ENCODE results near the gene GXYLT1. TPM values are rescaled to one million over a fixed set of nuclear protein-coding genes. Genes with fewer than 3 reads are reported as not detected.

Gene GXYLT1
- total RNA-seq, 2 donors from 2014 or later: 8.5 to 9.3 TPM

- intact Hi-C loops (cut with DNase I, micrococcal nuclease): no loop called here
- no peak for ATAC-seq
- no peak for DNase-seq
These were observed 11.6 kb upstream of the GXYLT1 start for GRCh38 chr12:42156232-42156631.

- ATAC-seq (no peak), DNase-seq (no peak)
- intact Hi-C loops (cut with DNase I, micrococcal nuclease): loop anchor here in 1 of 2 donors (5.0 kb wide), 1 partner anchor 182 kb away; the partner anchor contains the start of genes PPHLN1 and ZCRB1
These were observed 1.0 kb upstream of the GXYLT1 start for GRCh38 chr12:42145552-42146215.

- no peak for ATAC-seq
- DNase-seq: no peak
- intact Hi-C loops (cut with DNase I, micrococcal nuclease): loop anchor here in 1 of 2 donors (5.0 kb wide), 1 partner anchor 182 kb away; the partner anchor contains the start of genes PPHLN1 and ZCRB1
These were observed 499 bp upstream of the GXYLT1 start for GRCh38 chr12:42145197-42145549.

GRCh38 chr12:42144158-42144407 lies 591 bp downstream of the GXYLT1 start:
- intact Hi-C loops (cut with DNase I, micrococcal nuclease): no loop called here
- DNase-seq (no peak), ATAC-seq (no peak)

GRCh38 chr12:42143452-42144157 lies 1.1 kb downstream of the GXYLT1 start:
- no peak for DNase-seq
- no peak for ATAC-seq
- intact Hi-C loops (cut with DNase I, micrococcal nuclease): no loop called here

- DNase-seq (no peak), ATAC-seq (no peak)
- intact Hi-C loops (cut with DNase I, micrococcal nuclease): no loop called here
These were observed 2.6 kb downstream of the GXYLT1 start for GRCh38 chr12:42141981-42142606.

GRCh38 chr12:42140901-42141300 lies 3.8 kb downstream of the GXYLT1 start:
- intact Hi-C loops (cut with DNase I, micrococcal nuclease): no loop called here
- no peak for DNase-seq
- ATAC-seq: no peak

- DNase-seq: no peak
- no peak for ATAC-seq
- intact Hi-C loops (cut with DNase I, micrococcal nuclease): no loop called here
These were observed 9.3 kb downstream of the GXYLT1 start for GRCh38 chr12:42135259-42135814.

- intact Hi-C loops (cut with DNase I, micrococcal nuclease): loop anchor here in 1 of 2 donors (5.0 kb wide), 1 partner anchor 106 kb away; the partner anchor contains the start of gene YAF2
- DNase-seq (no peak), ATAC-seq (no peak)
These were observed 13.8 kb downstream of the GXYLT1 start for GRCh38 chr12:42130672-42131402.

- intact Hi-C loops (cut with DNase I, micrococcal nuclease): loop anchor here in 1 of 2 donors (5.0 kb wide), 2 partner anchors 108 to 203 kb away; partner anchors contain the start of gene YAF2
- no peak for DNase-seq
- peak; percentile 75 for ATAC-seq
These were observed 15.0 kb downstream of the GXYLT1 start for GRCh38 chr12:42129595-42130204.

- intact Hi-C loops (cut with DNase I, micrococcal nuclease): loop anchor here in 1 of 2 donors (5.0 kb wide), 1 partner anchor 203 kb away; no protein-coding TSS in a partner anchor
- no peak for DNase-seq
- no peak for ATAC-seq
These were observed 15.8 kb downstream of the GXYLT1 start for GRCh38 chr12:42128888-42129287.

- DNase-seq (no peak), ATAC-seq (peak; percentile 40)
- intact Hi-C loops (cut with DNase I, micrococcal nuclease): loop anchor here in 1 of 2 donors (5.0 kb wide), 1 partner anchor 204 kb away; no protein-coding TSS in a partner anchor
These were observed 16.3 kb downstream of the GXYLT1 start for GRCh38 chr12:42128327-42128726.

- DNase-seq (no peak), ATAC-seq (no peak)
- intact Hi-C loops (cut with DNase I, micrococcal nuclease): loop anchor here in 1 of 2 donors (5.0 kb wide), 1 partner anchor 205 kb away; no protein-coding TSS in a partner anchor
These were observed 17.7 kb downstream of the GXYLT1 start for GRCh38 chr12:42126963-42127362.

GRCh38 chr12:42125388-42125767 lies 19.3 kb downstream of the GXYLT1 start:
- DNase-seq: no peak
- intact Hi-C loops (cut with DNase I, micrococcal nuclease): loop anchor here in 1 of 2 donors (5.0 kb wide), 1 partner anchor 207 kb away; no protein-coding TSS in a partner anchor

GRCh38 chr12:42124764-42125387 lies 19.8 kb downstream of the GXYLT1 start:
- DNase-seq: no peak
- no peak for ATAC-seq
- intact Hi-C loops (cut with DNase I, micrococcal nuclease): loop anchor here in 1 of 2 donors (5.0 kb wide), 1 partner anchor 207 kb away; no protein-coding TSS in a partner anchor

More at GRCh38 chr12:42125388-42125767, 19.3 kb downstream of the GXYLT1 start:
- ATAC-seq: no peak

GRCh38 chr12:42119085-42119633 lies 25.5 kb downstream of the GXYLT1 start:
- ATAC-seq (no peak), DNase-seq (no peak)
- intact Hi-C loops (cut with DNase I, micrococcal nuclease): no loop called here

- intact Hi-C loops (cut with DNase I, micrococcal nuclease): no loop called here
- DNase-seq: no peak
- no peak for ATAC-seq
These were observed 26.4 kb downstream of the GXYLT1 start for GRCh38 chr12:42118136-42118879.
